NCI-H510A (cell line): ENCODE results near the gene TET3.
A peak's percentile ranks its signal among the peaks of the same experiment; 100 is the strongest.

Experiments used
- DNase-seq: peaks from one replicate; lab custom pipeline; 2025; lab: John Stamatoyannopoulos, UW

TET3 gene

DNA sequence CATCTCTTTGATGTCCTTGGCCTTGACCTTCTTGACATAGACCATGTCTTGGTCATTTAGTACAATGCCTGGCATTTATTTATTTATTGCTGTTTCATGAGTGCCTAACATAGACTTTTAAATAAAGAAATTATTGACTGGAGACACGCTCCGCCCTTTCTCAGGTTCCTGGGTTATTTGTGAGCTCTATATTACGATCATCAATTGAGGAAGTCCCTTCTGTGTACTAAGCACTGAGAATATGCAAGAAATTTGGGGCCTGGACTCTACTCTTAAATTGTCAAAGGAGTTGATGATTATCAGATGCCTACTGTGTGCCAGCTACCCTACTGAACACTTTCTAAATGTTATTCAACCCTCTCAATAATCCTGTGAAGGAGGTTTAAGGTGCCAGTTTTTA, 19.7 kb upstream of the TET3 start:
- no peak for DNase-seq

DNA sequence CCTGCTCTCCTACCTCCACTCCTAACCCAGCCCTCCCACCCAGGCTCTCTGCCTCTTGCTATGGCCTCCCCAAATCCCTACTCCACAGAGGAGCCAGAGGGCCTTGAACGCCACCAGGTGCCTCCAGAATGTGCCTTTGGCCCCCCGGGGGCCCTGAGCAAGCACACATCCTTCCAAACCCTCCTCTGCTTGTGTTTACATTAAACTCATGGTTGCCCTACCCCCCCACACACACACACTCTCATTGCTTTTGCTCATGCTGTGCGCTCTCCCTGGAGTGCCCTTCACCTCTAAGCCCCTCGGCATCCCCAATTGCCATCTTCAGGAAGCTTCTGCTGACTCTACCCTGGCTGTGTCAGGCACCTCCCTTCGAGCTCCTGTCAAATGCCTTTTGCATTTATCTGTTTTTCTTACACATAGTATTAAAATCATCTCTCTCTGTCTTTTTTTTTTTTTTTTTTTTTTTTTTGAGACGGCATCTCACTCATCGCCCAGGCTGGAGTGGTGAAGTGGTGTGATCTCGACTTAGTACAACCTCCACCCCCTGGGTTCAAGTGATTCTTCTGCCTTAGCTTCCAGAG, 16.3 kb upstream of the TET3 start:
- DNase-seq: no peak

DNA sequence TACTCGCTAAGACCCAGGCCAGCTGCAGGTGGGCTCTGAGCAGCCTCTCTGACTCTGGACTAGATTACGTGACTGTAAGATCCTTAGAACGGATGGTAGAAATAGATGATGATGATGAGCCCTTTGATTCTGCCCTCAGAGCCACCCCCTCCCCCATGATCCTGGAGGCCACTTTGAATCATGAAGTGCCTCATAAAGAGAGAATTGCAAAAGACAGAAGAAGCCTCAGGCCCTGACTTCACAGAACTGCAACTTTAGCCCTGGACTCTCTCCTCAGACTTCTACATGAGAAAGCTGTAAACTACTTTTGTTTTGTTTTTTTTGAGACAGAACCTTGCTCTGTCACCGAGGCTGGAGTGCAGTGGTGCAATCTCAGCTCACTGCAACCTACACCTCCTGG, 15.4 kb upstream of the TET3 start:
- DNase-seq: no peak

DNA sequence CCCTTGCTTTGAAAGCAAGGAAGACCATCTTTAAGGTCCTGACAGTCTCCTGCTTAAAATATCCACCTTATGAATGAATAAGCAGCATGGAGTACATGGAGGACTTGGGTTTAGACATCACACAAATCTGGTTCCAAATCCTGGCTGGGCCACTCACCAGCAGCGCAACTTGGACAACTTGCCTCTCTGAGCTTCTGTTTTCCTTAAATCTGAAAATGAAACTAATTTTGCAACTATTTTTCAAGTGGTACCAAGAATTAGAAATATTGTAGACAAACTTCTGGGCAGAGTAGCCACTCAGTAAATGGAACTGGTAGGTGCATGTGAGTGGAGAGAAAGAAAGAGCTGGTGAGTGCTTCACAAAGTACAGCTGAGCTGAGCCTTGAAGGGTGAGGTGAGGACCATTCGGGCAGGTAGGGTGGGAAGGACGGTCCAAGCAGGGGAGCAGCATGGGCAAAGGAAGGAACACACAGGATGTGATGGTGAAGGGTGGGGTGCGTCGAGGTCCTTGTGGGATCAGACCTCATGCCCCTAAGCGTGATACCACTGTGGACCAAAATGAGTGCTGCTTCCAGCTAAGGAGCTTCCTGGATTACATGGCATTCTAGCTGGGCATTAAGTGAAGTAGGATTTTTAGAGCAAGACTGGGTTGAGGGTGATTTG, 14.4 kb upstream of the TET3 start:
- no peak for DNase-seq

DNA sequence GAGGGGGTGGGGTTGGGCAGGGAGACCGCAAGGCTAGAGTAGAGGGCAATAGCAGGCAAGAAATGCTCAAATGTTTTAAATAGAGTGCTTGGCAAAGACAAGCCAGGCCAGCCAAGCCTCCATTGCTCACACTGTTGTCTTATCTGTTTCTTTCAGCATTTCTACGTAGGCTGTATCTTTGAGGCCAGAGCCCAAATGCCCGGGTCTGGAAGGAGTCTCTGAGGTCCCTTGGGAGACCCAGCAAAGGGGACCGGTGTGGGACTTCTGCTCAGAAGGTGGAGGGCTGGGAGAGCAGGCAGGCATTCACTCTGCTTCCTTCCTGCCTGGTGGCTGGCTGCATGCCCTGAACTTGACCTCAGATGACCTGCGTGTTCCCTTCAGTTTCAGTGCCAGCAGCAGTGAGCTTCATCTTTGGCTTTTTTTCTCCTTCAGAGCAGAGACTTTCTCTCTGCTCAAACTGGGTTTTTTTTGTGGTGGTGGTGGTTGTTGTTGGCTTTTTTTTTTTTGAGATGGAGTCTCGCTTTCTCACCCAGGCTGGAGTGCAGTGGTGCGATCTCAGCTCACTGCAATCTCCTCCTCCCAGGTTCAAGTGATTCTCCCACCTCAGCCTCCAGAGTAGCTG, 13.7 kb upstream of the TET3 start:
- no peak for DNase-seq

DNA sequence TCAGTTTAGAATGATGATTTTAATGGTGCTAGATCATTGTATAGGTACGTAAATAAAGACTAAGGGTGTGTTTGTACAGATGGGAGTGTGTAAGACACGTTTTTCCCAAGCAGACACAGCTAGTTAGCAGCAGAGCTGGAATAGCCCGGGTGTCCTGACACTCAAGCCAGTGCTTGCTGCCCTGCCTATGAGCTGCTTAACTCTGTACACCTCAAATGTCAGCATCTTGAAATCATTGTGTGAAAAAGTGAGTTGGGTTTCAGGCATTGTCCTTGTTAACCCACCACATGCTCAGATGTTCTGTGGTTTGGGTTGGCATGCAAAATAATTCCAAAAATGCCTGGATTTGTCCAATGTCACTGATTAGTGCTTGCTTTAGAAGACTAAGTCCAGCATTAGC, 13.0 kb upstream of the TET3 start:
- DNase-seq: no peak

DNA sequence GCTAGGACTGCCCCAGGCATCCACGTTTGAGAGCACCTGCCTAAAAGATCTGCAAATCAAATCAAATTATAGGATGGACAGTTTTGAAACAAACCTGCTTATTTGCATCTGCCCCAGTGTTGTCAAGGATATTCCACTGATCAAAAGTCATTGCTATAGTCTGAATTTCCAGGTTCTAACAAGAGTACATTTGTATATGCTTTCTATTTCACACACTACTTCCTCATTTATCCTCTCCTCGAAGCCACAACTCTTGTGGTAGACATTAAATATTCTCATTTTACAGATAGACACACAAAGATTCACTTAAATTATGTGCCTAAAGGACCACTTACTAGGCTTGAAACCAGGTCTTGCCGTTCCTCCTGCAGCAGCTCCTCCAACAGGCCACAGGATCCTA, 11.9 kb upstream of the TET3 start:
- no peak for DNase-seq

DNA sequence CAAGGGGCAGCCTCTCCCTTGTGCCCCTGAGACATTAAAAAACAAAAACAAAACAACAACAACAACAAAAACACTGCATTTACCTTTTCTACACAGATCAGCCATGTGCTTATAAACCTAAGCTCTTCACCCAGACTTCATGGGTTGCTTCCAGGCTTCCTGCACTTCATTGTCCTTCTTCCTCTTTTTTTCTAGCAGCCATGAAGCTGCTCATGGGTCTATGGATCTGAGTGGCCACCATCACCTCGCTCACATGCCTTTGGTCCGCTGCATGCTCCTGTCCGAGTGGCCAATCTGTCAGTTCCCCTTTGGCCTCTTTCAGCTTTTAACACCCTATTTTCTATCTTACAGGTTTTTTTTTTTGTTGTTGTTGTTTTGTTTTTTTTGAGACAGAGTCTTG, 9.0 kb upstream of the TET3 start:
- no peak for DNase-seq

DNA sequence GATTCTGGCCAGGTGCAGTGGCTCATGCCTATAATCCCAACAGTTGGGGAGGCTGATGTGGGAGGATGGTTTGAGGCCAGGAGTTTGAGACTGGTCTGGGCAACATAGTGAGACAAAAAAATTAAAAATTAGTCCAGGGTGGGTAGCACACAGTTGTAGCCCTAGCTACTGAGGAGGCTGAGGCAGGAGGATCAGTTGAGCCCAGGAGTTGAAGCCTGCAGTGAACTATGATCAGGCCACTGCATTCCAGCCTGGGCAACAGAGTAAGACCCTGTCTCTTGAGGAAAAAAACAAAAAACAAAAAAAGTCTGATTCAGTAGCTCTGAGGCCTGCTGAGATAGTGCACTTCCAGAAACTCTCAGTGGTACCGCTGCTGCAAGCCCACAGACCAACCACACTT, 7.9 kb upstream of the TET3 start:
- DNase-seq: no peak

DNA sequence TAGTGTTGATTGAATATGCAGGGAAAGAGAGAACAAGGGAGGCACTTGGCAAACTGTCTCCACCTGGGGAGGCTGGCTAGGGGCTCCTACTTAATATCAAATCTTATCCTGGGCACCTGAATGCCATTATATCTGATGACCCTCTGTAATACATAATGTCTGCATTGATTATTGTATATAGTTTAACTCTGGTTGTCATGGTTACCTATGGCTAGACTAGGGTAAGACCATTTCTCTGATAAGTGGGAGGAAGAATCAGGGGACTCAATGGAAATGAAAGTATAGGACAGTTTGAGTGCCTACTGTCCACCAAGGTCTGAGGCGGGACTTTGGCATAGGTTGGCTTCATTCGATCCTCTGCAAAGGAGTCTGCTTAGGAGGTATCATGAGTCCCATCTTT, 7.2 kb upstream of the TET3 start:
- DNase-seq: no peak

DNA sequence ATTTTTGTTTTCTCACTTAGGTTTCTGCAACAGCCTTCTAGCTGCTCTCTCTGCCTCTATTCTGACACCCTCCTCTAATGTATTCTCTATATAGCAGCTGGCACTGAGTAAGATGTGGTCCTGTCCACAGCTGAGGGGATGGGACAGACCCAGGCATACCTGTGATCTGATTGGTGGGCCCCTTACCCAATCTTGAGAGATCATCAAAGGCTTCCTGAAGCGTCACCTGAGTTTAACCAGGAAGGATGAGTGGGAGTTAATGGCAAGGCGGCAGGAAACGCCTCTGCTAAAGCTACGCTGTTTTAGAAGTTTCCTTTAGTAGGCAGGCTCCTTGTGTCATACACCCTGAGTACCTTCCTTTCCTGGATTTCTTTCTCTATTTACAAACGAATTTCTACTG, 5.7 kb upstream of the TET3 start:
- DNase-seq: no peak

DNA sequence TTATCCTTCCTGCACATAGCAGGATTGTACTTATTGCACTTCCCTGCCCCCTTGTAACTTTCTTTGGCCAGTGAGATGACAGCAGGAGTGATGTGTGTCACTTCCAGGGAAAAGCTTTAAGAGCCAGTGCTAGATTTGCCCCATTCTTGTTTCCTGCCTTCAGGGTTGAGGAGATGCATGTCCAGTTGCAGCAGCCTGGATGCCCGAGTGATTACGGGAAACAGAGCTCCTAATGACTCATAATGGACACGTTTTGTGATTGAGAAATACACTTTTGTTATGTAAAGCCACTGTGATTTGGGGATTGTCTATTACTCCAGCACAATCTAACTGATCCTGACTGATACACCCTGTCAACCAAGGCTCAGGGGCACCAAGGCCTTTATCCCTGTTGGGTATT, 5.0 kb upstream of the TET3 start:
- DNase-seq: no peak

DNA sequence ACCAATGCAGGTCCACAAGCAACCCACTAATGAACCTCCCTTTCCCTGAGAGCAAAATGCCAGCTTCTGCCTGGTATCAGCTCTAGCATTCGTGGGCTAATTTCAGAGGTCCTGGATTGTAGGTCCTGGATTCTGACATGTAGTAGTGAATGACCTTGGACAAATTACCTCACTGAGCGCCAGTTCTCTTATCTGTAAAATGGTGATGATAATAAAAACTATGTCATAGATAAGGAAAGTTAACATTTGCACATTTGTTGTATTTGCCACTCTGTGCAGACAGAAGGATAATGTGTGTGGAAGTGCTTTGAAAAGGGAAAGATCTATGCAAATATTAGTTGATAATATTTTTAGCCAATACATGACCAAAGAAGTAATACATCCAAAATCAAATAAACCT, 4.1 kb upstream of the TET3 start:
- DNase-seq: no peak

DNA sequence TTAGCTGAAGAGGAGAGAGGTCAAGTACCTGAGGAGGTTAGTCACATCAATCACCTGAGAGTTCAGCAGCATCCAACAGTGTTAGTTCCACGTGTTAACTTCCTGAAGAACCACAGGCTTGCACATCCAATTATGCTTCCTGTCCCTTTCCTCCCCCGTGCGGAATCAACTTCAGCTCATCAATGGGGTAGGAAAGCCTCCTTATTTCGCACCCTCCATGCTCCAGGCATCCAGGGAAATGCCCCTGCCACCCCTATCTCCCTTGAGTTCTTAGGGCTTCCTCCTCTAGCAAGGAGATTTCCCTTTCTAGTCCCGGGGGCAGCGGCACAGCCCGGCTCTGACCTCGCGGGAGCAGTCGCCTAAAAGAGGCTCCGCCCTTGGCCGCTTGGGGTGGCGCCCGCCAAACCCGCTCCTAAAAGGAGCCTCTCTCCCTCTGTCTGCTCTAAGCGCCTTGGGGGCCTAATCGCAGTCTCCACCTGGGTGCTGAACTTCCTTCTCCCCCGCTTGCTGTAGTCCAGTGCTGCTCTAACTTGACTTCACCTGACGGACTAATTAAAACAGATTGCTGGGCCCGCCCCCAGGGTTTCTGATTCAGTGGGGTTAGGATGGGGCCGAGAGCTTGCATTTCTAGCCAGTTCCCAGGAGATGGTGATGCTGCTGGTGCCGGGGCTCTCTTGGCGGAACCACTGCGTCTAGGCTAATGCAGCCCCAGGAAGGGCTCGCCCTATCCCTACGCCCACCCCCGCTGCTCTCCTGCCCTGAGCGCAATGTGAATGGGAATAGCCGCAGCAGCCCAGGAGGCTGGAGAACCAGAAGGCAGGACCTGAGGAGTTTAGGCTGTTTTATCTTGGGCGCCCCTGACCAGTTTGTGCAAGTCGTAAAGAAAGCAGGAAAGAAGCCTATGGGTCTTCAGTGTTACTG, 3.4 kb upstream of the TET3 start:
- DNase-seq: no peak

DNA sequence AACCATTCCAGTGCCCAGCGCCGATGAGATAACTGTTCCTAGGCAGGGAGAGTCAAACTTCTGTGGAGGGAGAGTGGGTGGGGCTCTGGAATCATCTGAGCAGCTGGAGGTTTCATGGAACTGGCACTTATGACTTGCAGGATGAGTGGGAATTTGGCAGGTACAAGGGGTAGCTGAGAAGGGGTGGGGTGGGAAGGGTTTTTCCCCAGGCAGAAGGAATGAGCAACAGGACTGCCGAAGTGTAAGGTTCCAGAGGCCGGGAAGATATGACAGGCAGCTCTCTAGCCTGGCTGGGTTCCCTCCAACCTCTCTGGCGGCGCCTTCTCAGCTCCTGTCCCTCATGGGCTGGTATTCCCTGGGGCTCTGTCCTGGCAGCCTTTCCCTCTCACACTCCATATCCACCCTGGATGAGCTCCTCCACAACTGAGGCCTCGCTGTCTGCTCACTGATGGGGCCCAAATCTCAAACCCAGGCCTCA, 2.5 kb upstream of the TET3 start:
- DNase-seq: no peak

DNA sequence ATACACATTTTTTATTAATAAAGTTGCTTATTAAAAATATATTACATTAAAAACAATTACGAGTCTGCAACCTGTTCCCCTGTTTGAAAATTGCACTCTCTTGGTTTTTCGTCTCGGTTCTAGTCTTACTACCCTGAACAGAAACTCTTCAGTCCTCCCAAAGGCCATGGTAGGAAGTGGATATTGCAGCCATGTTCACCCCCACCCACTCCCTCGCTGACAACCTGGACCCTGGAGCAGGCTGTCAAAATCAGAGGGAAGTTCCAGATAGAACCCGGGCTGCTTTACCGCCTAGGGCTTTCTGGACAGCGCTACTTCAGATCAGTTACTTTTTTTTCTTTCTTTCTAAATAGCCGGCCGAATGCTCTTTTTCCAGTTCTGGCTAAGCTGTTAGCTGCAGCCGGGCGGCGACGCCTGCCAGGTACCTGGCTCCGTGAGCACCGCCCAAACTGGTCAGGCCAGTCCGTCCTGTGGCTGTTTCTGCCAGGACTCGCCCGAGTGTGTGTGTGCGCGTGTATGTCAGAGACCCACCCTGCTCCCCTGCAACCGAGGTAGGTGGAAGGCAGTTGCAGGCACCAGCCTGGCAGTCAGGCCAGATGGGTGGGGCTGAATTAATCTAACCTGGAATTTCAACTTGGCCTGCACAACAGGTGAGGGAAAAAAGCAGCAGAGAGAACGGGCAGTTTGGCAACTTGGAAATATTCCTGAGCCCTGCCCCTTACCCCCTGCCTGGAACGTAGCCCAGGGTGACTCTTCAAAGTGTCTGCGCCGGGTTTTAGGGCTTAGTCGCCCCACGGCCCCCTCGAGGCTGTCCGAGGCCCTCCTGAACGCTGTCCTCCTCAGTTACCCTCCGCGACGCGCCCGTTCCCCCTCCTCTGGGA, 1.1 kb upstream of the TET3 start:
- peak; percentile 92 for DNase-seq

DNA sequence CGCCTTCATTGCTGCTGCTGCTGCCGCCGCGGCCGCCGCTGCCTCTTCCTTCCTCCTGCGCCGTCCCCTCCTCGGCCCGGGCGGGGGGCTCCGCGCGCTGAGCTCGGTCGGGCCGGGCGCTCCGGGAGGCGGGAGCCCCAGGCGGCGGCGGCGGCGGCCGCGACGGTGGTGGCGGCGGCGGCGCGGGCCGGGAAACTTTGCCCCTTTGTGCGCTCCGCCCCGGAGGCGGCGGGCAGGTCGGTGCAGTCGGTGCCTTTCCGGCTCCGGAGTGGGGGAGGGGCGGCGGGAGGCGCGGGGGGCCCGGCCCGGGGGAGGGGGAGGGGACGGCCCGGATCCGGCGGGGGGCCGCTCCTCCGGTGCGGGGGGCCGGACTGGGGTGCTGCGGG, 205 bp downstream of the TET3 start:
- DNase-seq: no peak

DNA sequence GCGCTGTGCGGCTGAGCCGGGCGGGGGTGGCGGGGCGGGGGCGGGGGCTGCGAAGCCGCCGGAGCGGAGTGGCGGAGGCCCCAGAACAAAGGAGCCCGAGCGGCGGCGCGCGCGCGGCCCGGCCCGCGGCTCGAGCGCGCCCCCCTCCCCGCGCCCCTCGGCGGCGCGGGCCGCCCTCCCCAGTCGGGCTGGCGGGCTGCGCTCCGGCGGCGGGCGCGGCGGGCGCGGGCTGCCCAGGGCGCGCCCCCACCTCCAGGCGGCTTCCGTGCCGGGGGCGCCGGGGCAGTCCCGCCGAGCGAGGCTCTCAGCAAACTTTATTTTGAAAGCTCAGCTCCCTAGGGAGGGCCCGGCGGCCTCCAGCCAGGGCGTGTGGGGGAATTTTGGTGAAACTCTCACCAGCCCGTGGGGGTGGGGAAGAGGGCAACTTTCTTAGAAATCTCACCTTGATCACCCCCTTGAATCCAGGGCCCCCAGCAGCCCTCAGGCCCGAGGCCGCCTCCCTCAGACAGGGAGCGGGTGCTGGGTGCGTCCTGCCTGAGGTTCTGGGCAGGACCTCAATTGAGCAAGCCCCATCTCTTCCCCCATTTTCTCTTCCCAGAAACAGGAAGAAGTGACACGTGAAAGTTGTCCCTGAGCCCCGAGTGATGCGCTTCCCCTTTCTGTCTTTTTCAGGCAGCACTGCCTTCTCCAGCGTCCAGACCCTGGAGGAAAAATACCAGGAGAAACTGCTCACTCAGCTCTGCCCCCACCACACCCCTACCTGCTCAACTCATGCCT, 786 bp downstream of the TET3 start:
- peak; percentile 25 for DNase-seq

DNA sequence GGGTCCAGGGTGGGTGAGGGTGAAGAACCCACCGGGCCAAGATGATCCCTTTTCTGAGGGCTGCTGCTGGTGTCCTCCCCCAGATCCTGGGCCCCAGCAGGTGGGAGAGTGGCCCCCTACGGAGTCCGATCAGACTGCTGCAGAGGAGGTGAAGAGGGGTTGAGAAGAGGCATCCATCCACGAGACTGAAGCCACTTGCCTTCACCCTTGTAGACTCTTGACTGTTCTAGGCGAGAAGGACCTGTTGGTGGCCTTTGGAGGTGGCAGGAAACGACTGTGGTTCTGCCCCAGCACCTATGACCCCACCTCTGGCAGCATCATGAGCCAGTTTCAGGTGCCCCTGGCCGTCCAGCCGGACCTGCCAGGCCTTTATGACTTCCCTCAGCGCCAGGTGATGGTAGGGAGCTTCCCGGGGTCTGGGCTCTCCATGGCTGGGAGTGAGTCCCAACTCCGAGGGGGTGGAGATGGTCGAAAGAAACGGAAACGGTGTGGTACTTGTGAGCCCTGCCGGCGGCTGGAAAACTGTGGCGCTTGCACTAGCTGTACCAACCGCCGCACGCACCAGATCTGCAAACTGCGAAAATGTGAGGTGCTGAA, 1.5 kb downstream of the TET3 start:
- no peak for DNase-seq

DNA sequence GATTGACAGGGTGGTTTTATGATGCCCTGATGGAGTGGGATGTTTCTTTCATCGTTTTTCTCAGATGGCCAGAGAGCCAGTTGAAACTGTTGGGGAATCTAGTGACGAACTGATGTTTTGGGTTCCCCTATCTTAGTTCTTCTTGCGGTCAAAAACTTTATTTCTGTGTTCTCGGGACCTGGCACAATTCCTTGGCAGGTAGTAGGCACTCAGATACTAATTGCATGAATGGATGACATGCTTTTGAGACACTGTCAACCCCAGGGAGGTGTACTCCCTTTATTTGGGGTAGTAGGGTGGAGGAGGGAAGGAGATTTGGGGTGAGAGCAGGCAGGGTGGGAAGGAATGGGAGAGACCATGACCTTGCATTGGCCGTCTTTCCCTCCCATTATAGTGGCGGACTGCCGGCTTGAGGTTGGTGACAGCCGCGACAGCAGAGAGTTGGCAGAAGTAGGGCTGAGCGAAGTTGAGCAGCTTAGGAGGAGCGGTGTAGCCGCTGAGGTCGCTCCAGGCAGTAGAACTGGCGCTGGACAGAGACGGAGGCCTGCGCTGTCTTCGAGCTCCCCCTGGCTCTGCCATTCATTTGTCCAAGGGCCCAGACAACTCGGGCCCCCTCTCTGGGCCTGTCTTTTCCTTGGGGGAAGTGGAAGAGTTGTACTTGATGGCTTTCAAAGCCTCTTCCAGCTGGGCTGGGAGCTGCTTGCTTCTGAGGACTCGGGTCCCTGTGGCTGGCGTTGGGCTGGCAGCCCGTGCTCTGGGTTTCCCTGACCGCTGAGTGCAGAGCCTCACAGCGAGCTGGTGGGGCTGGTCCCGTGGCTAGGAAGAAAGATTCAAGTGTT, 2.6 kb downstream of the TET3 start:
- no peak for DNase-seq
